Left ventricle myocardium inferior (tissue), 1 donor: Measurements from ENCODE around the gene CCDC34. TPM values are rescaled to one million over a fixed set of nuclear protein-coding genes. Genes with fewer than 3 reads are reported as not detected.
A peak's percentile ranks its signal among the peaks of the same experiment; 100 is the strongest.

Source experiments
- DNase-seq: peaks from one replicate; pipeline ENCODE4 v3.0.0-alpha.2; 2020
- H3K27ac ChIP-seq: fragments of 200-600 bp; replicated peaks from 2 replicates; pipeline ENCODE4 v1.8.0; 2021
- H3K27me3 ChIP-seq: fragments of 200-600 bp; 2 replicates; pipeline ENCODE4 v1.8.0; 2021; ENCODE audit warnings: low read depth
- H3K36me3 ChIP-seq: fragments of 200-600 bp; 2 replicates; pipeline ENCODE4 v1.8.0; 2021
- H3K4me1 ChIP-seq: fragments of 200-600 bp; 2 replicates; pipeline ENCODE4 v1.8.0; 2021
- H3K4me3 ChIP-seq: fragments of 200-600 bp; 2 replicates; pipeline ENCODE4 v1.8.0; 2021; ENCODE audit warnings: mild to moderate bottlenecking, moderate library complexity
- H3K9me3 ChIP-seq: fragments of 200-600 bp; replicated peaks from 2 replicates; pipeline ENCODE4 v1.8.0; 2021
- intact Hi-C: fragments of 100-400 bp; cut with micrococcal nuclease; formaldehyde crosslinking; loops from one replicate; pipeline ENCODE4 v1.11.0; 2022
- total RNA-seq: library from RNA; stranded (reverse); fragmentation: NEBNext Ultra II Directional; extraction: Animal tissue kit (Norgen Biotek cat#: 25700); gene quantifications from one replicate; pipeline ENCODE4 v1.2.1, GENCODE V29; 2021
- TF ChIP-seq, protein P1 (sequence below): fragments of 200-600 bp; IDR thresholded peaks from 2 replicates; pipeline ENCODE4 v1.8.0; 2021; ENCODE audit warnings: antibody characterized with exemption, mild to moderate bottlenecking, borderline replicate concordance
- donor health status: DM: no; HTN: yes; CAD: no; lungs with severe emphysema.

Gene CCDC34
- total RNA-seq, 1 donor from 2014 or later = 1.6 TPM

DNA sequence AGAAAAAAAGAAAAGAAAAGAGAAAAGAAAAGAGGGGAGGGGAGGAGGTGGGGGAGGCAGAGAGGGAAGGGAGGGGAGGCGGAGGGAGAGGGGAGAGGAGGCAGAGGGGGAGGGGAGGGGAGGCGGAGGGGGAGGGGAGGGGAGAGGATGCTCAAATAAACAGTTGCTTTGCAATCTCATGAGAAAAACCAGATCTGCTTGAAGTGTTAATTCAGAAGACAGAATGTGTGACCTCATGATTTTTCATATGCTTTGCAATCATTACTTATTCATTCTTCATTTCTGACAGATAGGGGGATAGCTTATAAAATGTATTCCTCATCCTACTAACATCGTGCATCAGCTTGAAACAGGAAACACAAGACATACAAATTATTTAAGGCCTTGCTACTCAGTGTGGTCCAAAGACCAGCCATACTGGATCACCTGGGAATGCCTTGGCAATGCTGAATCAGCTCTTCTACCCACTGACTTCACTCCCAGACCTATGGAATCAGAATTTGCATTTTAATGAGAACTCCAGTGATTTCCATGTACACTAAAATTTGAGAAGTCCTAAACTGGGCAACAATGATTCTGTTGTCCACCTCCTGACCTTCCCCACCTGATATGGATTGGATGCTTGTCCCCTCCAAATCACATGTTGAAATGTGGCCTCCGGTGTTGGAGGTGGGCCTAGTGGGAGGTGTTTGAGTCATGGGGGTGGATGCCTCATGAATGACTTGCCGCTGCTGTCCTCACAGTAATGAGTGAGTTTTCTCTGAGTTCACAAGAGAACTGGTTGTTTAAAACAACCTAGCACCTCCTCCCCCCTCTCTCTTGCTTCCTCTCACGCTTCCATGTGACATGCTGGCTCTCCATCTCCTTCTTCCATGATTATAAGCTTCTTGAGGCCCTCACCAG, 69.2 kb downstream of the CCDC34 start:
- Histone ChIP-seq H3K36me3 (no peaks in the 10 kb centered on the region), H3K4me3 (no peak overlapping the region), H3K27ac (no peak overlapping the region), H3K9me3 (peaks cover 4% of the 10 kb centered on the region), H3K27me3 (no peaks in the 10 kb centered on the region), H3K4me1 (peaks cover 7% of the 10 kb centered on the region)
- no peak for DNase-seq
- intact Hi-C loops = no loop called here
- TF ChIP-seq, protein P1, sequence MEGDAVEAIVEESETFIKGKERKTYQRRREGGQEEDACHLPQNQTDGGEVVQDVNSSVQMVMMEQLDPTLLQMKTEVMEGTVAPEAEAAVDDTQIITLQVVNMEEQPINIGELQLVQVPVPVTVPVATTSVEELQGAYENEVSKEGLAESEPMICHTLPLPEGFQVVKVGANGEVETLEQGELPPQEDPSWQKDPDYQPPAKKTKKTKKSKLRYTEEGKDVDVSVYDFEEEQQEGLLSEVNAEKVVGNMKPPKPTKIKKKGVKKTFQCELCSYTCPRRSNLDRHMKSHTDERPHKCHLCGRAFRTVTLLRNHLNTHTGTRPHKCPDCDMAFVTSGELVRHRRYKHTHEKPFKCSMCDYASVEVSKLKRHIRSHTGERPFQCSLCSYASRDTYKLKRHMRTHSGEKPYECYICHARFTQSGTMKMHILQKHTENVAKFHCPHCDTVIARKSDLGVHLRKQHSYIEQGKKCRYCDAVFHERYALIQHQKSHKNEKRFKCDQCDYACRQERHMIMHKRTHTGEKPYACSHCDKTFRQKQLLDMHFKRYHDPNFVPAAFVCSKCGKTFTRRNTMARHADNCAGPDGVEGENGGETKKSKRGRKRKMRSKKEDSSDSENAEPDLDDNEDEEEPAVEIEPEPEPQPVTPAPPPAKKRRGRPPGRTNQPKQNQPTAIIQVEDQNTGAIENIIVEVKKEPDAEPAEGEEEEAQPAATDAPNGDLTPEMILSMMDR = no peak

DNA sequence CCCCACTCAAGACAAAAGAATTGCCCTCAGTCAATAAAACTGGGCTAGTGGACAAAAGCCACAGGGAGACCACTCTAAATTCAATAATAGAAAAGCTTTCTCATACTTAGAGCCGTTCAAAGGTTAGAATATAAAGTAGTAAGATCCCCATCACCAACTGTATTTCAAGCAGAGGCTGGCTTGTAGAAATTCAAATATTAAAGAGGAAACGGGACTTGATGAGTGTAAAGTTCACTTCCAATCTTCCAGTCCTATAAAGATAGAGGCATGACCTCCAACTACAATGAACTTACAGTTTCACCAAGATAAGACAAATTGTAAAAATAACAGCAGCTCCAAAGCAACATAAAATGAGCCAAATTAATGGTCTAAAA, 70.4 kb downstream of the CCDC34 start:
- peak overlapping the region; percentile 40 for H3K27ac ChIP-seq
- no peak overlapping the region for H3K4me3 ChIP-seq
- H3K36me3 ChIP-seq = no peaks in the 10 kb centered on the region
- H3K27me3 ChIP-seq = no peaks in the 10 kb centered on the region
- H3K4me1 ChIP-seq = peaks cover 7% of the 10 kb centered on the region
- intact Hi-C loops = no loop called here
- no peak for DNase-seq
- peaks cover 4% of the 10 kb centered on the region for H3K9me3 ChIP-seq
- TF ChIP-seq, protein P1 = no peak

DNA sequence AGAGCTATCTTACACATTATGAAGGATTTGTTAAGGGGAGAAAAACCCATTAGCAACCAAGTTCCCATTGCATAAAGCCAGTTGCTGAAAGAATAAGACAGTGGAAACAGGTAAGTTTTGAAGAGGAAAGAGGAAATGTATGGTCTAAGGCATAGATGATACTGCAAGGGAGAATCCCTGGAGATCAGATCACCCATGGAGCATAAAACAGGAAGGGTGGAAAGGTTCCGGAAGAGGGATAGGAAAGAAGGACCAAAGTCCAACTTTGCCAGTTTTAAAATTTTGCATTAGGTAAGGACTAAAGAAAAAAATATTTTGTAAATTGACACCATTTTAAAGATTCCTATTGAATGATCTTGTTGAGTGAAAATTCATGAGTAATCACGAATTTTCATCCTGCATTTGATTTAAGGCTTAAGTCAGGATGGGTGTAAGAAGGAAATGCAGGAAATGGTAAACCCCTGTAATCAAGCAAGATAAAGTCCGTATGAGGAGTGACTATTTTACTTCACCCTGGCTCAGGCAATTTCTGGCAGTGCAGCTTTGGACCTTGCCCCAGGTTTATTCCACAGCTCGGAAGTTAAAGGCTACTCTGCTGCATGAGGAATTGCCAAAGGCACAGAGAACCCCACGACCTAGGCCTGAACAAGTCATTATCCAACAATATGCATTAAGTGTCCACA, 70.9 kb downstream of the CCDC34 start:
- Histone ChIP-seq H3K36me3 (no peaks in the 10 kb centered on the region), H3K4me3 (no peak overlapping the region), H3K9me3 (peaks cover 4% of the 10 kb centered on the region), H3K4me1 (peaks cover 7% of the 10 kb centered on the region), H3K27me3 (no peaks in the 10 kb centered on the region), H3K27ac (peak overlapping the region; percentile 40)
- intact Hi-C loops = no loop called here
- TF ChIP-seq, protein P1 = no peak
- no peak for DNase-seq

DNA sequence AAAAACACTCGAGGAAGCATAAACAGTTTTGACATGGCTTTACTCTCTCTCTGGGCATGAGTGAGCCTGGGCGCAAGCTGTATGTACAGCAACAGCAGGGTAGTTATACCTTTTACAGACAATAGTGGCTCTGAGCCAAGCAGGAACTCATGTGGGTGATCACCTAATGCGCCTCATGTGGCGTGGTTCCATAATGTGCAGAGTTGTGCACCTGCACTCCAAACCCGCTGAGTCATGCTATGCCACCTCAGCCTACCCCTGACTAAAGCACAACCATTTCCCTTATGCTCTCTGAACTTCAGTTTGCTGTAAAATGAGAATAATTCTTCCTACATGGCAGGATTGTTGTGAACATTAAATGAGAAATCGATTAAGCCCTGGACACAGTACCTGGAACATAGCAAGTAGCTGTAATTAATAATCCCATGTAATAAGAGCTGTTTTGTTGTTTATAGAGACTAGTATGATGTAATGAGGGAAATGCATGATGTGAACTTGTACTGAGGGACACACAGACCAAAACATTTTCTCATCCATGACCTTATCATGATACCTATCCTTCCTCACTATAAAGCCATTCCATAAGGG, 71.6 kb downstream of the CCDC34 start:
- intact Hi-C loops = no loop called here
- Histone ChIP-seq H3K4me1 (peaks cover 6% of the 10 kb centered on the region), H3K27me3 (no peaks in the 10 kb centered on the region), H3K27ac (no peak overlapping the region), H3K4me3 (no peak overlapping the region), H3K9me3 (peaks cover 4% of the 10 kb centered on the region), H3K36me3 (no peaks in the 10 kb centered on the region)
- no peak for DNase-seq
- TF ChIP-seq, protein P1 = no peak

DNA sequence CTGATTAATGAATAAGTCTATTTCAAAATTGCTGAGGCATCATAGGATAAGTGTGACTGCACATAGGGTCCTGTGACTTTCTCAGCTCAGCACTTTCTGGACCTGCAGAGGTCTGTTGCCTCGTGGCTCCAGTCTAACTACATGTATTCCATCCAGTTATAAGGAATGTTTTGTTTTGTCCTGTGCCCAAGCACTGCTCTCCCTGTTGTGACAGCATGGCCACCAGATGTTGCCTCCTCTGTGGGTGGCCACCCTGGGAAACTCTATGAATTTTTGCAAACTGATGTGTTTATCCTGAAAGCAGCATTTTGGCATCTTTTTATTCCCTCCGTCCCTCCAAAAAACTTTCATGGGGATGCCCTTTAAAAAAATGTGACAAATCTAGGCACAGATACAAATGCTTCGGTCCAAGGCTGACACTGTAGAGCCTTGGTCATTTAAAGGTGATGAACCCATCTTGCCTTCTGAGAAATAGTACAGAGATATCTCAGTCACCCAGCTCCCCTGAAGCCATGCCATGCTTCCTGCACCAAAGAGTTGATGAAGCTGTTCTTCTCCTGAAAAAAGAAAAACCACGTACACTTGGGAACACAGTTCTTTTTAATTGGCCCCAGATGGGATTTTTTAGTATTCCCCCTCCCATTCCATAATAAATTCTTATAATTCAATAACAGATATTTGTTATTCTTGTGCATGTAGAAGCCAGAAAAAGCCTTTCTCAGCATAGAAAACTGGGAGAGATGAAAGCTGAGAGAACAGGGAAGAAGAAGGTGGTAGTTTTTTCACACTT, 72.6 kb downstream of the CCDC34 start:
- H3K4me3 ChIP-seq = no peak overlapping the region
- intact Hi-C loops = no loop called here
- no peak for DNase-seq
- TF ChIP-seq, protein P1 = no peak
- no peaks in the 10 kb centered on the region for H3K27me3 ChIP-seq
- H3K27ac ChIP-seq = no peak overlapping the region
- no peaks in the 10 kb centered on the region for H3K36me3 ChIP-seq
- H3K9me3 ChIP-seq = peaks cover 4% of the 10 kb centered on the region
- H3K4me1 ChIP-seq = no peaks in the 10 kb centered on the region
